SKM-1 (cell line): ENCODE data around the gene UFM1.
"Not testable (repeated sequence)": the region's sequence is repeated elsewhere in the genome, so short reads cannot be mapped to it uniquely, and the experiment has no call there.

ENCODE experiments used
- DNase-seq: peaks from one replicate; lab custom pipeline; 2025; ENCODE audit not compliant: unreplicated experiment; lab: John Stamatoyannopoulos, UW

Gene UFM1

GRCh38 chr13:38363746-38364145 is 14.1 kb downstream of the UFM1 start:
- DNase-seq: not testable (repeated sequence)

- DNase-seq: no peak
Measured at GRCh38 chr13:38365661-38366060, 16.0 kb downstream of the UFM1 start.

- no peak for DNase-seq
Measured at GRCh38 chr13:38366954-38367645, 17.4 kb downstream of the UFM1 start.

GRCh38 chr13:38369058-38369457 is 19.4 kb downstream of the UFM1 start:
- no peak for DNase-seq

GRCh38 chr13:38370096-38370495 is 20.4 kb downstream of the UFM1 start:
- not testable (repeated sequence) for DNase-seq

- no peak for DNase-seq
Measured at GRCh38 chr13:38372820-38373383, 23.3 kb downstream of the UFM1 start.

GRCh38 chr13:38376546-38376945 is 26.9 kb downstream of the UFM1 start:
- no peak for DNase-seq

GRCh38 chr13:38381890-38382289 is 32.2 kb downstream of the UFM1 start:
- DNase-seq: no peak

GRCh38 chr13:38382946-38383345 is 33.3 kb downstream of the UFM1 start:
- no peak for DNase-seq

- no peak for DNase-seq
Measured at GRCh38 chr13:38384171-38384570, 34.5 kb downstream of the UFM1 start.

- DNase-seq: no peak
Measured at GRCh38 chr13:38385153-38385891, 35.7 kb downstream of the UFM1 start.

- DNase-seq: no peak
Measured at GRCh38 chr13:38386421-38386820, 36.8 kb downstream of the UFM1 start.

- no peak for DNase-seq
Measured at GRCh38 chr13:38391341-38391740, 41.7 kb downstream of the UFM1 start.

- no peak for DNase-seq
Measured at GRCh38 chr13:38394777-38395496, 45.3 kb downstream of the UFM1 start.

GRCh38 chr13:38395497-38395788 is 45.8 kb downstream of the UFM1 start:
- no peak for DNase-seq

GRCh38 chr13:38398711-38399493 is 49.3 kb downstream of the UFM1 start:
- DNase-seq: peak; percentile 15

GRCh38 chr13:38399535-38399934 is 49.9 kb downstream of the UFM1 start:
- DNase-seq: no peak

- DNase-seq: no peak
Measured at GRCh38 chr13:38401276-38401675, 51.6 kb downstream of the UFM1 start.

GRCh38 chr13:38405216-38405615 is 55.6 kb downstream of the UFM1 start:
- DNase-seq: no peak

- DNase-seq: no peak
Measured at GRCh38 chr13:38409771-38410170, 60.1 kb downstream of the UFM1 start.

- DNase-seq: no peak
Measured at GRCh38 chr13:38412266-38412665, 62.6 kb downstream of the UFM1 start.
